B cell (primary cell): ENCODE results near the gene HRNR. TPM values are rescaled to one million over a fixed set of nuclear protein-coding genes. Genes with fewer than 3 reads are reported as not detected.

Experiments
- ATAC-seq: fragments of 200-7000 bp; cut with Tn5 transposase; one replicate; pipeline ENCODE4 v1.10.0; 2021; ENCODE audit warnings: low read depth, mild to moderate bottlenecking, moderate number of reproducible peaks, moderate library complexity
- CTCF ChIA-PET: fragments of 350-600 bp; sonication (Branson Sonifier 250); formaldehyde crosslinking; loops from one replicate; lab custom pipeline; 2021; ENCODE audit warnings: antibody characterized with exemption, inconsistent platforms; lab: Charles Lee
- POLR2A ChIA-PET: fragments of 350-600 bp; sonication (Branson Sonifier 250); formaldehyde crosslinking; loops from one replicate; lab custom pipeline; 2021; ENCODE audit warnings: antibody characterized with exemption; lab: Charles Lee
- DNase-seq: peaks from one replicate; pipeline ENCODE4 v3.0.0; 2013
- H2AFZ ChIP-seq: 2 replicates; pipeline ENCODE4 v1.6.1; 2012; ENCODE audit warnings: mild to moderate bottlenecking, low read depth, low read length; ENCODE audit not compliant: insufficient read depth, poor library complexity, severe bottlenecking
- H3K27ac ChIP-seq, 2 donors: 1 replicate in 1 of 2; 2 replicates in 1 of 2; pipeline ENCODE4 v1.5.1; 2012 to 2013; ENCODE audit warnings: low read length in 2 of 2, mild to moderate bottlenecking in 2 of 2, moderate library complexity in 1 of 2
- H3K27me3 ChIP-seq, 4 experiments: fragments of 200-600 bp in 1 of 4; sonication (generic) in 1 of 4; replicated peaks in 1 of 4; 1 replicate in 2 of 4; 2 replicates in 2 of 4; pipeline versions ENCODE4 v1.6.1 to v1.7.0; 2013 to 2016; ENCODE audit warnings: low read length in 3 of 4, mild to moderate bottlenecking in 2 of 4, mixed read lengths in 1 of 4, moderate library complexity in 1 of 4; ENCODE audit not compliant: insufficient read depth in 4 of 4, control insufficient read depth in 3 of 4; ENCODE audit errors: control extremely low read depth in 1 of 4
- H3K36me3 ChIP-seq, 2 experiments: replicated peaks in 1 of 2; 1 replicate in 1 of 2; 2 replicates in 1 of 2; pipeline versions ENCODE4 v1.6.1 to v1.7.1; 2013; ENCODE audit warnings: low read length in 1 of 2; ENCODE audit not compliant: insufficient read depth in 2 of 2, control insufficient read depth in 1 of 2; ENCODE audit errors: control extremely low read depth in 1 of 2, extremely low read depth in 1 of 2
- H3K4me1 ChIP-seq, 2 donors: fragments of 200-600 bp in 1 of 2; sonication (generic) in 1 of 2; 1 replicate in 1 of 2; 2 replicates in 1 of 2; pipeline versions ENCODE4 v1.5.1 to v1.6.1; 2013 to 2017; ENCODE audit warnings: low read length in 2 of 2; ENCODE audit not compliant: control insufficient read depth in 2 of 2, insufficient read depth in 2 of 2
- H3K4me2 ChIP-seq: replicated peaks from 2 replicates; pipeline ENCODE3; 2012; ENCODE audit warnings: mild to moderate bottlenecking, low read depth, low read length; ENCODE audit not compliant: poor library complexity, severe bottlenecking
- H3K4me3 ChIP-seq, 5 experiments: fragments of 200-600 bp in 1 of 5; sonication (generic) in 1 of 5; 1 replicate in 3 of 5; 2 replicates in 2 of 5; pipeline versions ENCODE4 v1.5.1 to v1.7.0; 2011 to 2016; ENCODE audit warnings: low read length in 4 of 5, mild to moderate bottlenecking in 4 of 5, low read depth in 2 of 5, control low read depth in 1 of 5, moderate library complexity in 1 of 5; ENCODE audit not compliant: insufficient read depth in 1 of 5; ENCODE audit errors: control extremely low read depth in 1 of 5, extremely low read depth in 1 of 5
- H3K79me2 ChIP-seq: fragments of 200-600 bp; sonication (generic); one replicate; pipeline ENCODE4 v1.6.0; 2016; ENCODE audit warnings: low read length; ENCODE audit not compliant: control insufficient read depth, insufficient read depth
- H3K9ac ChIP-seq: fragments of 200-600 bp; sonication (generic); 2 replicates; pipeline ENCODE4 v1.6.1; 2017; ENCODE audit warnings: mild to moderate bottlenecking, low read length, moderate library complexity
- H3K9me3 ChIP-seq, 3 donors: one replicate each; pipeline versions ENCODE4 v1.6.1 to v1.7.1; 2013; ENCODE audit warnings: low read length in 2 of 3; ENCODE audit not compliant: control insufficient read depth in 2 of 3, insufficient read depth in 1 of 3; ENCODE audit errors: control extremely low read depth in 1 of 3
- H4K20me1 ChIP-seq: 2 replicates; pipeline ENCODE4 v1.6.0; 2012; ENCODE audit warnings: mild to moderate bottlenecking, low read length; ENCODE audit not compliant: insufficient read depth, control insufficient read depth, poor library complexity, severe bottlenecking
- H3K27ac Mint-ChIP-seq: one replicate; pipeline ENCODE4 v1.8.0; 2021; ENCODE audit warnings: mixed read lengths
- H3K27me3 Mint-ChIP-seq: one replicate; pipeline ENCODE4 v1.8.0; 2021; ENCODE audit warnings: mixed read lengths
- H3K4me1 Mint-ChIP-seq: one replicate; pipeline ENCODE4 v1.8.0; 2021; ENCODE audit warnings: mixed read lengths
- H3K4me3 Mint-ChIP-seq: one replicate; pipeline ENCODE4 v1.8.0; 2021; ENCODE audit warnings: mixed read lengths
- H3K9me3 Mint-ChIP-seq: one replicate; pipeline ENCODE4 v1.8.0; 2022; ENCODE audit warnings: mixed read lengths; ENCODE audit not compliant: insufficient read depth
- CTCF ChIP-seq: fragments of 200-600 bp; IDR thresholded peaks from one replicate; pipeline ENCODE4 v1.8.0; 2022; ENCODE audit warnings: antibody characterized with exemption, mild to moderate bottlenecking
- EZH2 ChIP-seq: IDR thresholded peaks from 2 replicates; pipeline ENCODE4 v1.6.1; 2012; ENCODE audit warnings: borderline replicate concordance, low read depth, mild to moderate bottlenecking, moderate library complexity, low read length; ENCODE audit not compliant: insufficient read depth, poor library complexity, severe bottlenecking
- WGBS: methylation state at CpG from one replicate; pipeline ENCODE4 v1.1.5; 2013; ENCODE audit warnings: missing lambda C conversion rate; ENCODE audit not compliant: insufficient coverage; 5-methylcytosine and 5-hydroxymethylcytosine counted together
- intact Hi-C: fragments of 100-400 bp; cut with micrococcal nuclease; formaldehyde crosslinking; loops from one replicate; pipeline ENCODE4 v1.10.0; 2022
- polyA plus RNA-seq: library from polyadenylated mRNA; depleted of rRNA; stranded (reverse); fragments of >200 nt; gene quantifications from 2 replicates; pipeline ENCODE4 v1.2.3, GENCODE V29; 2012
- total RNA-seq, 2 donors: library from RNA; stranded (reverse); fragments of 120-200 nt in 1 of 2; gene quantifications; 1 replicate in 1 of 2; 2 replicates in 1 of 2; pipeline versions ENCODE4 v1.2.3 to v1.2.4, GENCODE V29; 2013 to 2022

HRNR gene
- total and polyA plus RNA-seq, 2 donors (not counting 1 experiment from before 2014, with no cell fraction given), result not detected

GRCh38 chr1:152186556-152187285 lies 37.3 kb downstream of the HRNR start:
- Mint-ChIP-seq H3K4me3 (no peak overlapping the region), H3K27ac (no peak overlapping the region), H3K4me1 (peaks cover 6% of the 10 kb centered on the region), H3K27me3 (peaks cover 26% of the 10 kb centered on the region), H3K9me3 (no peaks in the 10 kb centered on the region)
- Histone ChIP-seq H3K36me3 (no peaks in the 10 kb centered on the region), H3K9ac (no peak overlapping the region), H3K27ac (no peak overlapping the region), H4K20me1 (no peaks in the 10 kb centered on the region), H3K9me3 (no peaks in the 10 kb centered on the region), H3K4me2 (no peak overlapping the region), H2AFZ (no peak overlapping the region), H3K4me3 (no peak overlapping the region), H3K27me3 (peaks cover 0 to 21% (median 2%) of the 10 kb centered on the region in 4 experiments), H3K79me2 (no peaks in the 10 kb centered on the region), H3K4me1 (peaks cover 7 to 11% of the 10 kb centered on the region in 2 donors)
- intact Hi-C loops, result no loop called here
- 91% methylated on average over 1 of the region's 5 CpGs for WGBS
- ChIA-PET CTCF (interaction anchor here (0.6 to 8.4 kb wide), 15 partner anchors 11 to 272 kb away, joined by 3 to 138 read pairs (median 4); no protein-coding TSS in a partner anchor), POLR2A (no interaction called here)
- DNase-seq (no peak), ATAC-seq (no peak)
- TF ChIP-seq EZH2 (no peak), CTCF (no peak)
